Liver (tissue), 9 donors: ENCODE measurements around the gene UBIAD1. TPM values are rescaled to one million over a fixed set of nuclear protein-coding genes. Genes with fewer than 3 reads are reported as not detected.

Experiments used
- DNase-seq: peaks from one replicate; pipeline ENCODE4 v3.0.0-alpha.2; 2017; ENCODE audit warnings: low spot score
- H3K27ac ChIP-seq, 2 donors: one replicate each; pipeline ENCODE4 v1.7.0; 2013; ENCODE audit warnings: inconsistent platforms in 2 of 2, low read length in 2 of 2, control low read depth in 1 of 2, low read depth in 1 of 2, mild to moderate bottlenecking in 1 of 2
- H3K27me3 ChIP-seq, 4 donors: one replicate each; pipeline versions ENCODE4 v1.6.1 to v1.7.0; 2013; ENCODE audit warnings: low read length in 3 of 4, inconsistent platforms in 1 of 4, mild to moderate bottlenecking in 1 of 4, moderate library complexity in 1 of 4; ENCODE audit not compliant: control insufficient read depth in 4 of 4, insufficient read depth in 4 of 4
- H3K36me3 ChIP-seq, 4 donors: one replicate each; pipeline versions ENCODE4 v1.6.1 to v1.7.0; 2013; ENCODE audit warnings: low read length in 3 of 4, mild to moderate bottlenecking in 3 of 4, low read depth in 1 of 4, moderate library complexity in 1 of 4; ENCODE audit not compliant: control insufficient read depth in 4 of 4, insufficient read depth in 3 of 4
- H3K4me1 ChIP-seq, 4 donors: one replicate each; pipeline versions ENCODE4 v1.6.1 to v1.7.0; 2013; ENCODE audit warnings: low read length in 3 of 4, mild to moderate bottlenecking in 3 of 4, moderate library complexity in 1 of 4; ENCODE audit not compliant: control insufficient read depth in 4 of 4, insufficient read depth in 4 of 4
- H3K4me3 ChIP-seq, 3 donors: one replicate each; pipeline versions ENCODE4 v1.6.1 to v1.7.0; 2013; ENCODE audit warnings: low read length in 3 of 3, control low read depth in 1 of 3, low read depth in 1 of 3, mild to moderate bottlenecking in 1 of 3
- H3K9ac ChIP-seq, 2 donors: one replicate each; pipeline ENCODE4 v1.7.0; 2013; ENCODE audit warnings: low read length in 2 of 2, mild to moderate bottlenecking in 2 of 2, moderate library complexity in 2 of 2, control low read depth in 1 of 2, low read depth in 1 of 2
- H3K9me3 ChIP-seq, 4 donors: one replicate each; pipeline versions ENCODE4 v1.6.1 to v1.7.0; 2013; ENCODE audit warnings: low read length in 3 of 4; ENCODE audit not compliant: control insufficient read depth in 4 of 4
- ATF3 ChIP-seq: IDR thresholded peaks from 2 replicates; pipeline ENCODE4 v1.6.1; 2016; ENCODE audit warnings: antibody characterized with exemption
- CTCF ChIP-seq: fragments of 150-350 bp; IDR thresholded peaks from 2 replicates; pipeline ENCODE4 v1.5.1; 2017; ENCODE audit warnings: improper control_type of control experiment, low read depth, low read length; ENCODE audit not compliant: missing input control
- GABPA ChIP-seq, 2 donors: IDR thresholded peaks in 1 of 2; conservative IDR thresholded peaks in 1 of 2; 2 replicates each; pipeline ENCODE4 v1.6.1; 2016; ENCODE audit warnings: antibody characterized with exemption in 2 of 2, mild to moderate bottlenecking in 1 of 2, moderate library complexity in 1 of 2
- HNF4A ChIP-seq, 2 donors: conservative IDR thresholded peaks; 2 replicates each; pipeline ENCODE4 v1.6.1; 2016; ENCODE audit warnings: antibody characterized with exemption in 2 of 2, mild to moderate bottlenecking in 2 of 2
- JUND ChIP-seq, 2 donors: IDR thresholded peaks; 2 replicates each; pipeline ENCODE4 v1.6.1; 2016; ENCODE audit warnings: antibody characterized with exemption in 2 of 2
- MAX ChIP-seq: IDR thresholded peaks from 2 replicates; pipeline ENCODE4 v1.6.1; 2016; ENCODE audit warnings: antibody characterized with exemption
- NR2F2 ChIP-seq: IDR thresholded peaks from 2 replicates; pipeline ENCODE4 v1.6.1; 2016; ENCODE audit warnings: antibody characterized with exemption
- RAD21 ChIP-seq, 2 donors: IDR thresholded peaks; 2 replicates each; pipeline ENCODE4 v1.6.1; 2016; ENCODE audit warnings: antibody characterized with exemption in 2 of 2, mild to moderate bottlenecking in 2 of 2
- REST ChIP-seq: IDR thresholded peaks from 2 replicates; pipeline ENCODE4 v1.6.1; 2016; ENCODE audit warnings: antibody characterized with exemption, mild to moderate bottlenecking
- SP1 ChIP-seq: IDR thresholded peaks from 2 replicates; pipeline ENCODE4 v1.6.1; 2018; ENCODE audit warnings: antibody characterized with exemption, mild to moderate bottlenecking
- TAF1 ChIP-seq: conservative IDR thresholded peaks from 2 replicates; pipeline ENCODE4 v1.6.1; 2016; ENCODE audit warnings: antibody characterized with exemption, mild to moderate bottlenecking
- YY1 ChIP-seq: IDR thresholded peaks from 2 replicates; pipeline ENCODE4 v1.6.1; 2016; ENCODE audit warnings: antibody characterized with exemption, mild to moderate bottlenecking
- ZBTB33 ChIP-seq: IDR thresholded peaks from 2 replicates; pipeline ENCODE4 v1.6.1; 2016; ENCODE audit warnings: antibody characterized with exemption
- WGBS: extraction: QIAGEN DNeasy Blood & Tissue Kit; methylation state at CpG from one replicate; pipeline ENCODE4 v1.1.7; 2013; 5-methylcytosine and 5-hydroxymethylcytosine counted together
- polyA plus RNA-seq, 2 donors: library from polyadenylated mRNA; stranded (reverse) in 1 of 2; unstranded in 1 of 2; fragments of 200-250 nt in 1 of 2; fragments of >200 nt in 1 of 2; fragmentation: Nextera tagmentation in 1 of 2; extraction: Ambion mirVana in 1 of 2; gene quantifications; one replicate each; pipeline versions ENCODE4 v1.2.1 to v1.2.3, GENCODE V29; 2013 to 2015
- total RNA-seq, 2 donors: library from RNA; depleted of rRNA; stranded (reverse); fragments of >200 nt; gene quantifications; one replicate each; pipeline ENCODE4 v1.2.3, GENCODE V29; 2014
- donor health status: healthy.
- donor health status: healthy.
- donor health status: healthy.
- donor health status: healthy.
- donor health status: healthy.

UBIAD1 gene
- total and polyA plus RNA-seq, 4 donors = 5.4 to 10.2 (median 8.9) TPM

- H3K9me3 ChIP-seq = no peaks in the 10 kb centered on the region
- no peak for DNase-seq
- WGBS = 85% methylated on average over 11 of the region's 11 CpGs
- no peak overlapping the region for H3K4me3 ChIP-seq
- no peaks in the 10 kb centered on the region for H3K36me3 ChIP-seq
- no peaks in the 10 kb centered on the region for H3K27me3 ChIP-seq
- no peak overlapping the region for H3K9ac ChIP-seq
- no peak for TF ChIP-seq GABPA (IDR thresholded peaks at IDR 0.05 in 1 of 2, conservative IDR thresholded peaks at IDR 0.05 in 1 of 2)
- TF ChIP-seq MAX = no peak
- TF ChIP-seq JUND (IDR thresholded peaks at IDR 0.05) = no peak
- TF ChIP-seq ZBTB33 = no peak
- TF ChIP-seq NR2F2 = no peak
- no peak for TF ChIP-seq TAF1
- H3K4me1 ChIP-seq = peaks cover 0 to 1% (median 0%) of the 10 kb centered on the region in 4 donors
- H3K27ac ChIP-seq = no peak overlapping the region
These were observed 46.0 kb downstream of the UBIAD1 start for GRCh38 chr1:11318982-11319381.

GRCh38 chr1:11320153-11320936 is 47.3 kb downstream of the UBIAD1 start:
- Histone ChIP-seq H3K9me3 (no peaks in the 10 kb centered on the region), H3K36me3 (no peaks in the 10 kb centered on the region), H3K27me3 (no peaks in the 10 kb centered on the region), H3K4me3 (no peak overlapping the region), H3K9ac (no peak overlapping the region), H3K27ac (no peak overlapping the region), H3K4me1 (peaks cover 0 to 1% (median 0%) of the 10 kb centered on the region in 4 donors)
- peak; percentile 51 for DNase-seq
- 22% methylated on average over 15 of the region's 15 CpGs for WGBS
- TF ChIP-seq SP1 (no peak), REST (no peak), CTCF (peak; percentile 19), ATF3 (no peak), RAD21 (IDR thresholded peaks at IDR 0.05) (peak; percentile 14 to 49), GABPA (IDR thresholded peaks at IDR 0.05 in 1 of 2, conservative IDR thresholded peaks at IDR 0.05 in 1 of 2) (no peak), YY1 (no peak), HNF4A (conservative IDR thresholded peaks at IDR 0.05) (no peak)
